Small intestine (tissue), 7 donors: ENCODE measurements around the gene GPS2. TPM values are rescaled to one million over a fixed set of nuclear protein-coding genes. Genes with fewer than 3 reads are reported as not detected.

Source experiments
- DNase-seq, 2 donors: peaks; one replicate each; pipeline versions ENCODE4 v3.0.0 to v3.0.0-alpha.2; 2013
- FAIRE-seq: peaks from 2 replicates; lab custom pipeline; 2012; peaks lifted over from hg19 to GRCh38; lab: Jason Lieb, UNC
- H3K27ac ChIP-seq, 3 donors: one replicate each; pipeline ENCODE4 v1.5.1; 2013; ENCODE audit warnings: low read length in 2 of 3, mild to moderate bottlenecking in 2 of 3, control low read depth in 1 of 3, inconsistent platforms in 1 of 3, low read depth in 1 of 3, moderate library complexity in 1 of 3
- H3K27me3 ChIP-seq, 3 donors: one replicate each; pipeline ENCODE4 v1.6.1; 2013; ENCODE audit warnings: low read length in 3 of 3, inconsistent platforms in 1 of 3; ENCODE audit not compliant: control insufficient read depth in 3 of 3, insufficient read depth in 3 of 3
- H3K36me3 ChIP-seq, 3 donors: one replicate each; pipeline ENCODE4 v1.6.1; 2013; ENCODE audit warnings: low read length in 3 of 3, inconsistent platforms in 1 of 3, low read depth in 1 of 3, mild to moderate bottlenecking in 1 of 3, moderate library complexity in 1 of 3; ENCODE audit not compliant: control insufficient read depth in 3 of 3, insufficient read depth in 2 of 3
- H3K4me1 ChIP-seq, 3 donors: one replicate each; pipeline ENCODE4 v1.6.1; 2013; ENCODE audit warnings: low read length in 2 of 3, inconsistent platforms in 1 of 3, low read depth in 1 of 3, mild to moderate bottlenecking in 1 of 3, moderate library complexity in 1 of 3; ENCODE audit not compliant: control insufficient read depth in 3 of 3, insufficient read depth in 2 of 3
- H3K4me3 ChIP-seq, 3 donors: one replicate each; pipeline ENCODE4 v1.5.1; 2013; ENCODE audit warnings: low read length in 3 of 3, control low read depth in 1 of 3, inconsistent platforms in 1 of 3, low read depth in 1 of 3, mild to moderate bottlenecking in 1 of 3, moderate library complexity in 1 of 3
- H3K9me3 ChIP-seq, 2 donors: one replicate each; pipeline ENCODE4 v1.6.1; 2013; ENCODE audit warnings: low read depth in 1 of 2, low read length in 1 of 2; ENCODE audit not compliant: control insufficient read depth in 2 of 2, insufficient read depth in 1 of 2
- WGBS, 3 donors: extraction: QIAGEN DNeasy Blood & Tissue Kit; methylation state at CpG; one replicate each; pipeline ENCODE4 v1.1.7; 2013; 5-methylcytosine and 5-hydroxymethylcytosine counted together
- polyA plus RNA-seq, 4 donors: library from polyadenylated mRNA; stranded (reverse) in 3 of 4; unstranded in 1 of 4; fragments of 200-250 nt in 3 of 4; fragments of 120-200 nt in 1 of 4; gene quantifications; one replicate each; pipeline versions ENCODE4 v1.2.1 to v1.2.3, GENCODE V29; 2013
- donor health status: healthy with polysubstance abuse.
- donor health status: control.
- donor health status: control.
- donor health status: Bipolar disorder and iron deficiency.
- donor health status: healthy.

Gene GPS2
- polyA plus RNA-seq, 4 donors, result 48.3 to 152 (median 86.3) TPM

DNA sequence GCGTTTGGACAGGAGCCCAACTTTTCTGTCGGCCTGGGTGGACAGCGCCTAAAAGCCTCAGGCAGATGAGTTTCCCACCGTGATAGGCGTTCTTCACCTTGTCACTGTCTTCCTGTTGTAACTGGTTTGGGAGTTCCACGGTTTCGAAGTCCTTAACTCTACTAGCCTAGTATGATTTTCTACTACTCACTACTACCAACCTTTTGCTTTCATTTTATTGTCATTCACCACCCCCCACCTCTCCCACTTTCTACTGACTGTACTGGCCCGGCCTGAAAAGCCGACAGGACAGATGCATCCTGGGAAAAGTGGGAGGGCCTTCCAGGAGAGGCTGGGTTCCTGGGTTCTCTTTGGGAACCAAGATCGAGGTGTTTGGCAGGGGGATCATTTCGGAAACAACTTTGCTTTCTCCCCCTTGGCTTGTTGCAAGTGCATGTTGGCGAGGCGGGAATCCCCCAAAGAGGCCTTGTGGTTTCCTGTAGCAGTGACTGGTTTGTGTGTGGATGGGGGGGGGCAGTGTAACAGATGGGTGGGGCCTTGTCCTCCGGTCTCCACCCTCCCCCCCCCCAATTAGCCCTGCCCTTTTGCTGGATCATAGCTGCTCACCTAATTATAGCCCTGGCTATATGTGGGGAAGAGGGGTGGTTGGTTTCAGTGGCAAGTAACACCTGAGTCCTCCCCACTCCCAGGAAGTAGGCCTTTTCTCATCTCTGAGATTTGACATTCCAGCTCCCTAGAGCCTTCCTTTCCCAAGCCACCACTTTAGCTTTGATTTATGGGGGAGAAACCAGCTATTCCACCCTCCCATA lies 6.3 kb downstream of the GPS2 start:
- H3K27me3 ChIP-seq, result no peaks in the 10 kb centered on the region
- peak overlapping the region; percentile 87 to 99 (median 95) for H3K4me3 ChIP-seq
- FAIRE-seq (no peak), DNase-seq (peak; percentile 90 to 92)
- H3K36me3 ChIP-seq, result peaks cover 5 to 40% (median 23%) of the 10 kb centered on the region in 3 donors
- H3K4me1 ChIP-seq, result peaks cover 2 to 18% (median 6%) of the 10 kb centered on the region in 3 donors
- peak overlapping the region; percentile 96 to 98 (median 96) for H3K27ac ChIP-seq
- WGBS, 3 donors, result 0 to 2% (median 0%) methylated on average over 13 to 14 of the region's 14 CpGs
- no peaks in the 10 kb centered on the region for H3K9me3 ChIP-seq

DNA sequence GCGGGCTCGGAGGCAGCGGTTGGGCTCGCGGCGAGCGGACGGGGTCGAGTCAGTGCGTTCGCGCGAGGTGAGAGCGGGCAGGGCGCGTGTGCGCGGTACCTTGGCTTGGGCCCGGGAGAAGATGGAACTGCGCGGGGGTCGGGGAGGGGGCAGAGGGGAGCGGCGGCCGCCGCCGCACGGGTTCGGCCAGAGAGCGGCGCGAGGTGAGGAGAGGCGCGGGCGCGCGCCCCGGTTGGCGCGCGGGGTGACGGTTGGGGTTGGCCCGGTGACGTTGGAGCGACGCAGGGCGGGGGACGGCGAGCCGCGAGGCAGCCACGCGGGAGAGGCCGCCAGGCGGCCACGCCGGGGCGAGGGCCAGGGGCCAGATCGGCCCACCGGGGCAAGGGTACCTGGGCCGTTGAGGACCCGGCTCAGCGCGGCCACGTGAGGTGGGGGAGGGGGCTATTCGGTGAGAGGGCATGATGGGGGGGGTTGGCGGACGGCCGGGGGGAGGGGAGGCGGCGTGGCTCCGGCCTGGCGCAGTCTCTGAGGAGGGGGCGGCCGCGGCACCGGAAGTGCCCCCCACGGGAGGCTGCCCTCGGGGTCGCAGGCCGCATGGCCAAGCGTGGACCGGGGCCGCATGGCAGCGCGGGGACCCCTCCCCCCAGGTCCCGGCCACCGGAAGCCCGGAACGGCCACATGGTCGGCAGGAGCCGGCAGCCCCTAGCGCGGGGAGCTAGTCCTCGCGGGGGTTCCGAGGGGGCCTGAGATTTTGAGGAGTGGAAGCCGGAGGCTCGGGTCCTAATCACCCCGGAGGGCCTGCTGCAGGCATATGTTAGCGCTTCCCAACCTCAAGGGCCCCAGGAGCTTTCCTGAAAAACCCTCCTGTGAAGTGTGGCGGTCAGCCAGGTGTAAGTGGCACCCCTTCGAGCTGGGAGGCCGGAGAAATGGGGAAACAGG lies 7.2 kb downstream of the GPS2 start:
- H3K36me3 ChIP-seq, result peaks cover 0 to 32% (median 18%) of the 10 kb centered on the region in 3 donors
- FAIRE-seq (no peak), DNase-seq (peak; percentile 40 to 64)
- peak overlapping the region; percentile 96 to 98 (median 96) for H3K27ac ChIP-seq
- 0 to 1% (median 0%) methylated on average over 36 to 104 of the region's 104 CpGs for WGBS, 3 donors
- H3K4me3 ChIP-seq, result peak overlapping the region; percentile 87 to 99 (median 95)
- H3K9me3 ChIP-seq, result no peaks in the 10 kb centered on the region
- no peaks in the 10 kb centered on the region for H3K27me3 ChIP-seq
- peaks cover 2 to 17% (median 6%) of the 10 kb centered on the region in 3 donors for H3K4me1 ChIP-seq

DNA sequence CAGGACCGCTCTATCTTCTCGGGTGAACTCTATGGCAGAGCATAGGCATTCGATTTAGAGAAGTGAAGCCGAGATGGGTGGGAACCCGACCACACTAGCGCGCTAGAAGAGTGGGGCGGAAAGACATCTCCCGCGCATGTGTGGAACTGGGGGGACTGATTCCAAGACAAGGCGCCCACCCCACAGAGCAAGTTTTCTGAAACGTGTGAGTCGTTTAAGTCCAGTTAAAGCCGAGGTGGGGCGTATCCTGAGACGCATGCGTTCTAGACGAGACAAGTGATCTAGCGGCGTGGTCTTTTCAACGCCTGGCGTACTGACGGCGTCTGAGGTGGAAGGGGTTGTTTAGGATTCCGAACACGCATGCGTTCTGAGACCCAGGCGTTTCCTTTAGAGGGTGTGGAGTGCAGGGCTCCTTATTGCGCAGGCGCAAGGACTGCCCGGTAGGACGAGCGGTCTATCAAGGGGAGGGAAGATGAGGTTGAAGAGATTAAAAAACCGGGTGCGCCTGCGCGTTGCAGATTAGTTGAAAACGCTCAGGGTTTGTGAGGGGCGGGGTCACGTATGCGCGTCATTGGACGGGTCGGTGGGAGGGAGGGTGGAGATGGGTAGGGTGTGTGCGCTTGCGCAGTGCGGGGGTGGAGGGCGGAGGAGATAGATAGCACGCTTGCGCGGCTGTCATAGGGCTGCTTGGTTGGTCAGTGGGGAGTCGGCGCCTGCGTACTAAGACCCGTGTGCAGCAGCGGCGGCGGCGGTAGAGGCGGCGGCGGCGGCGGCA lies 8.1 kb downstream of the GPS2 start, which contains the start of gene EIF5A:
EIF5A (plus strand) TSS at position 718 of the 775 bp plus-strand sequence. CDS start 2,008 bp downstream, outside the sequence.
- peaks cover 0 to 23% (median 16%) of the 10 kb centered on the region in 3 donors for H3K36me3 ChIP-seq
- peak within 1 kb of the TSS; percentile 87 to 99 (median 95) for H3K4me3 ChIP-seq
- FAIRE-seq (peak; percentile 36), DNase-seq (peak; percentile 100)
- H3K27me3 ChIP-seq, result no peaks in the 10 kb centered on the region
- H3K27ac ChIP-seq, result peak within 1 kb of the TSS; percentile 96 to 98 (median 96)
- H3K4me1 ChIP-seq, result peaks cover 2 to 17% (median 6%) of the 10 kb centered on the region in 3 donors
- H3K9me3 ChIP-seq, result no peaks in the 10 kb centered on the region
- 0% methylated on average over 54 to 64 of the region's 64 CpGs for WGBS, 3 donors

DNA sequence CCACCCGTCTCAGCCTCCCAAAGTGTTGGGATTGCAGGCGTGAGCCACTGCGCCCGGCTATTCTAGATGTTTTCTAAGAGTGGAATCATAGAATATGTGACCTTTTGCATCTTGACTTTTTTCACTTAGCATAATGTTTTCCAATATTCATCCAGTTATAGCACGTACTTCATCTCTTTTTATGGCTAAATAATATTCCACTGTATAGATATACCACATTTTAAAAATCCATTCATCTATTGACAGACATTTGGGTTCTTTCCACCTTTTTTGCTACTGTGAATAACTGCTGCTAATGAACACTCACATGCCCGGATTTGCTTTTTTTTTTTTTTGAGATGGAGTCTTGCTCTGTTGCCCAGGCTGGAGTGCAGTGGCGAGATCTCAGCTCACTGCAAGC lies 11.0 kb downstream of the GPS2 start:
- FAIRE-seq (no peak), DNase-seq (no peak)
- WGBS, 3 donors, result 96 to 99% (median 96%) methylated on average over 7 of the region's 7 CpGs
- Histone ChIP-seq H3K27me3 (no peaks in the 10 kb centered on the region), H3K36me3 (peaks cover 0 to 2% (median 0%) of the 10 kb centered on the region in 3 donors), H3K4me3 (no peak overlapping the region), H3K27ac (no peak overlapping the region), H3K9me3 (no peaks in the 10 kb centered on the region), H3K4me1 (peaks cover 0 to 7% (median 0%) of the 10 kb centered on the region in 3 donors)

DNA sequence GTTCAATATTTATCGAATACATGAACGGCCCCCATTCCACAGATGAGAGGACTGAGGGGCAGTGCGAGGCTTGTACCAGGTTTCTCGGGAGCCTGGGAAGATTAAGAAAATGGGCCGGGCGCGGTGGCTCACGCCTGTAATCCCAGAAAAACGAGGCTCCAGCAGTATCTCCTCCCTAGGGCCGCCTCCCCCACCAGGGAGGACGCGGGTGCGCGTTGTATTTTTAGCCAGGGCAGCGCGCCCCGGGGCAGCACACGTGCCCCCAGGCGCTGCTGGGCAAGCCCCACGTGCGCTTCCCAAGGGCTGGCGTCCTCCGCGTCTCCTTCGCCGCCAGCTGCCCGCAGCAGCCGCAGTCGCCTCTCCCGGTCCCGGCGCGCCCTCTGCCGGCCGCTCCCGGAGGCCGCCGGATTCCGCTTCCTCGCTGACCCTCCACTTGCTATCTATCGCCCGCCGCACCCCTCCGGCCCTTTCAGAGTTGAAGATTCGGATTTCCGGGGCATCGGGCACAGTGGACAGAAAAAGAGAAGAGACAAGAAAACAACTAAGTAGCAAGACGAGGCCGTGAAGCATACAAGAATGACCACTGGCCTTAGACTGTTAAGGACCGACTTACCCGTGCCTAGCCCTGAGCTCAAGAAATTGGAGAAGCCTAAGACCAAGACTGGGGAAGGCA lies 18.8 kb downstream of the GPS2 start:
- Histone ChIP-seq H3K36me3 (no peaks in the 10 kb centered on the region), H3K4me1 (peaks cover 0 to 30% (median 10%) of the 10 kb centered on the region in 3 donors), H3K4me3 (no peak overlapping the region), H3K27ac (peak overlapping the region in 1 of 3 donors; percentile 87), H3K9me3 (peaks cover 0 to 6% of the 10 kb centered on the region in 2 donors), H3K27me3 (peaks cover 0 to 16% (median 7%) of the 10 kb centered on the region in 3 donors)
- WGBS, 3 donors, result 5 to 7% (median 5%) methylated on average over 34 to 51 of the region's 51 CpGs
- FAIRE-seq (no peak), DNase-seq (peak; percentile 76 to 92)

DNA sequence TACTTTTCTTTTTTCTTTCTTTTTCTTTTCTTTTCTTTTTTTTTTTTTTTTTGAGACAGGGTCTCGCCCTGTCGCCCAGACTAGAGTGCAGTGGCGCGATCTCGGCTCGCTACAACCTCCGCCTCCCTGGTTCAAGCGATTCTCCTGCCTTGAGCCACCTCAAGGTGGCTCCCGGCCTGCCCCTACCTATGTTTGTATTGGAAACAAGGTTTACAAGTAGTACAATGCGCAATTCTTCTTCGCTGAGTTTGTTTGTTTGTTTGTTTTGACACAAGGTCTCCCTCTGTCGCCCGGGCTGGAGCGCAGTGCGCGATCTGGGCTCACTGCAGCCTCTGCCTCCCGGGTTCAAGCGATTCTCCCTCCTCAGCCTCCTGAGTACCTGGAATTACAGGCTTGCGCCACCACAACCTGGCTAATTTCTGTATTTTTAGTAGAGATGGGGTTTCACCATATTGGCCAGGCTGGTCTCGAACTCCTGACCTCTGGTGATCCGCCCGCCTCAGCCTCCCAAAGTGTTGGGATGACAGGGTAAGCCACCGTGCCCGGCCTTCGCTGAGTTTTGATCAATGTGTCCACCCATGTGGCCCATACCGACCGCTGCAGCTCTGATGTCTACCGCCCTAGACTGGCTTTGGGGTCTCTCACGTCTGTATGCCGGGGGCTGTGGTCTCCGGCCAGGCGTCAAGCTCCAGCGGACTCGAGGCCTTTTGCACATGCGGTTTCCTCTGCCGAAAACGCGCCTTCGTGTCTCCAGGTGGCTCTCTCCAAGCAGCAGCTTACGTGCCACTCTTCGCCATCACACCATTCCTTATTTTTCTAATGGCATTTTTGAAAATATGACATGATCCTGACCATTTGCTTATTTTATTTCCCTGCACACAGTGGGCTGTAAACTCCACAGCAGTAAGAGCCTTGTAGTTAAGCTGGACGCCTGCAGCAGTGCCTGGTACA lies 19.7 kb downstream of the GPS2 start:
- no peak for FAIRE-seq
- Histone ChIP-seq H3K9me3 (peaks cover 0 to 6% of the 10 kb centered on the region in 2 donors), H3K27ac (peak overlapping the region; percentile 24 to 87 (median 24)), H3K36me3 (no peaks in the 10 kb centered on the region), H3K4me1 (peaks cover 0 to 30% (median 10%) of the 10 kb centered on the region in 3 donors), H3K27me3 (peaks cover 0 to 16% (median 7%) of the 10 kb centered on the region in 3 donors), H3K4me3 (peak overlapping the region in 1 of 3 donors; percentile 16)
- 52 to 57% (median 53%) methylated on average over 41 to 42 of the region's 42 CpGs for WGBS, 3 donors
- DNase-seq, result no peak
